HG03432 (cell line): ENCODE measurements around the gene DNAL1.
A peak's percentile ranks its signal among the peaks of the same experiment; 100 is the strongest.
"Not testable (repeated sequence)": the region's sequence is repeated elsewhere in the genome, so short reads cannot be mapped to it uniquely, and the experiment has no call there.

Source experiments
- ATAC-seq: cut with Tn5 transposase; IDR thresholded peaks from one replicate; pipeline ENCODE4 v1.9.1; 2021; ENCODE audit warnings: mild to moderate bottlenecking, moderate library complexity; ENCODE audit not compliant: unreplicated experiment

DNAL1 gene

DNA sequence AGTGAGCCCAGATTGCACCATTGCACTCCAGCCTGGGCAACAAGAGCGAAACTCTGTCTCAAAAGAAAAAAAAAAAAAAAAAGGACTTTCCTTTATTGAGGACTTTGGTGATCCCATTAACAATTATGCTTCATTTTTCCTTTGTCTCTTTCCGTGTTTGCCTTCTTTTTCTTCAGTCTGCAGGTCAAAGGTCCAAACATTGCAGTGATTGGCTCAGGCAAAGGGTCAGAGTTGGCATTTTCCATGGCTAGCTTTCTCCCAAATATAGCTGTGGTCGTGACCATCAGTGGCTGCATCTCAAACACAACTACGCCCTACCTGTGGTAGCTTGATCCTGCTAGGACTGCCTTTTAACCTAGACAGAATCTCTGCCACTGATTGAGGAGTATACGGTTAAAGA lies 7.0 kb upstream of the DNAL1 start:
- ATAC-seq: no peak

DNA sequence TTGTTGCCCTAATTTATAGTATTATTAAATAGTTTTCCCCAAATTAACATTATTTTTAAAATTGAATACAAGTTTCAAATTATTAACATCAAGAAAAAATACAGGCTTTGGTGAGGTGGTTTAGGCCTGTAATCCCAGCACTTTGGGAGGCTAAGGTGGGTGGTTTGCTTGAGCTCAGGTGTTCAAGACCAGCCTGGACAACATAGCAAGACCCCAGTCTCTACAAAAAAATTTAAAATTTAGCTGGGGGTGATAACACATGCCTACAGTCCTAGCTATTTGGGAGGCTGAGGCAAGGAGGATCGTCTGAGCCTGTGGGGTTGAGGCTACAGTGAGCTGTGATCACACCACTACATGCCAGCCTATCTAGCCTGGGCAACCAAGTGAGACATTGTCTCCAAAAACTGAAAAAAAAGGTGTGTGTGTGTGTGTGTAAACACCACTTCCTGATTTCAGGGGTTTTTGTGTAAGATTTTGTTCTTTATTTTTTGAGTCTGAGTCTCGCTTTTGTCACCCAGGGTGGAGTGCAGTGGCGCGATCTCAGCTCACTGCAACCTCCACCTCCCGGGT lies 3.9 kb upstream of the DNAL1 start:
- ATAC-seq: no peak

DNA sequence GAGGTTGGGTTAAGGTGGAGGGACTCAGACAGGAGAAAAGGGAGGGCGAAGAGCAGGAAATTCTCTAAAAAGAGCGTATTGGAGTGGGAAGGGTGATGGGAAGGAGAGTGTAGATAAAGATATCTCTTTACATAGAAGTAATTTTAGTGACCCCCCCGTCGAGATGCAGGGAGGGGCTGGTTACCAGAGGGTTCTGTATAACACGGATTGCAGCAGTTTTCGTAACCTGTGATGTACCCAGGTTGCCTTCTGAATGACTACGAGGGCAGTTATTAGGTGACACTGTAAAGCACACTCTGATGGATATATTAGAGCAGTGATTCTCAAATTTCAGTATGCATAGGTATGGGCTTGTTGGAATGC lies 443 bp downstream of the DNAL1 start:
- peak; percentile 3 for ATAC-seq

DNA sequence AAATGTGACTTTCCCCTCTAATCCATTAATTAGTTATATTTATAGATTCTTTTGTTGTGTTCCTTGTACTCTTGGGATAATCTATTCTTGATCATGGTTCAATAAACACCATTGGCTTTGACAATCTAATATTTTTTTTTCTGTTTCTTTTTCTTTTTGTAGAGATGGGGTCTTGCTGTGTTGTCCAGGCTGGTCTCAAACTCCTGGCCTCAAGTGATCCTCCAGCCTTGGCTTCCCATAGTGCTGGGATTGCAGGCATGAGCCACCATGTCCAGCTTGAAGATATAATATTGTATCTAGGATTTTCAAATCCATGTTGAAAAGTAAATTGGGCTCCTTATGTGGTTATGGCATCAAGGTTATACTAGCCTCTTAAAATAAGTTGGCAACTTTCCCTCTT lies 6.2 kb downstream of the DNAL1 start:
- no peak for ATAC-seq

DNA sequence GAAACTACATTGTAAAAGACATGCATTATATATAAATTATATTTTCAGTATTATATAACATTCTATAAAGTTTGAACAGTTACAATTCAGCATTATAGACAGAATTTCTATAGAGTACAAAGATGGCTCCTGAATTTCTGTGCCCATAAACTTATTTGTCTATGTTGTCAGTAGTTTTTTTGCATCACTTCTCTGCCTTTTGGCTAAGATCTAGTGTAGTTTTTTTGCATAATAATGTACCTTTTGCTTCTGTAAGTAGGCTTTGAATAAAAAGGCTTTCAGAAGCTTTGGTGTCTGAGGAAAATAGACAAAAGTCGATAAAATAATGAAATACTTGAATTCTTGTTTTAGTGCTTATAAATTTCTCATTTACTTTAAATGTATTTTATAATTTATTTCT lies 11.1 kb downstream of the DNAL1 start:
- no peak for ATAC-seq

DNA sequence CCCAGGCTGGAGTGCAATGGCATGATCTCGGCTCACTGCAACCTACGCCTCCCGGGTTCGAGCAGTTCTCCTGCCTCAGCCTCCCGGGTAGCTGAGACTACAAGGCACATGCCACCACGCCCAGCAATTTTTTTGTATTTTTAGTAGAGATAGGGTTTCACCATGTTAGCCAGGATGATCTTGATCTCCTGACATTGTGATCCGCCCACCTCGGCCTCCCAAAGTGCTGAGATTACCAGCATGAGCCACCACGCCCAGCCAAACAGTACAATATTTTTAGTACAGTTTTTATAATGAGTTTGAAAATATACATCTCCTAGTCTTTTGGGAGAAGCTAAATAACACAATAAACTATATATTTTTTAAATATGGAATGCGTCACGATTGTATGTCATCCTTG lies 14.4 kb downstream of the DNAL1 start:
- not testable (repeated sequence) for ATAC-seq

DNA sequence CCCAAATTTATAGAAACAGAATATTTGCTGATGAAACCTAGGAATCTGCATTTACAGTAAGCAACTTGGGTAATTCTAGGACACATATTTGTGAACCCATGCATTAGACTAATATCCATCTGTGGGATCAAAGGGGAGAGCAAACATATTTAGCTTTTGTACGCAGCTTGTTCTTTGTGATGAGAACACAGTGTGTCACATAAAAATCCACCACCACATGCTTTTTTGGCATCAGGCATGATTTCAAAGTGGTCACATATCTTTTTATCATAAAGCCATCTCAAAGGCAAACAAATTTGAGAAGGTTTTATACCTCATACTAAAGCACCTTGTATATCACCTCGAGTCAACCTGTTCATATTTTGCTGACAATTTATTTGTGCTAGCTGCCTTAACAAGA lies 15.7 kb downstream of the DNAL1 start:
- no peak for ATAC-seq

DNA sequence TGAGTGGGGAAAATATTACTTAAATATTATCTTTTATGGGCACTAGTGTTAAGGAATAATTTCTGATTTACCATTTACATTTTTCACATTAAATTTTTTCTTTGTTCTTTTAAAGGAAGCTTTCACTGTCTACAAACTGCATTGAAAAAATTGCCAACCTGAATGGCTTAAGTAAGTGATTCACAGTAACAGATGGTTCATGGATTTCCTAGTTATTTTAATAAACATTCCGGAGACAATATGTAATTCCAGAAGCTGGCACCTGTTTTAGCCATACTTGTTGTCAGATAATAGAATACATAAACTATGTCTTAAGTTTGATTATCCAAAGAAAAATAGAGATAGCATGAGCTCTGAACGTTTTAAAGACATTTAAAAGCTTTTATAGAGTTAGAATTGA lies 17.1 kb downstream of the DNAL1 start:
- no peak for ATAC-seq

DNA sequence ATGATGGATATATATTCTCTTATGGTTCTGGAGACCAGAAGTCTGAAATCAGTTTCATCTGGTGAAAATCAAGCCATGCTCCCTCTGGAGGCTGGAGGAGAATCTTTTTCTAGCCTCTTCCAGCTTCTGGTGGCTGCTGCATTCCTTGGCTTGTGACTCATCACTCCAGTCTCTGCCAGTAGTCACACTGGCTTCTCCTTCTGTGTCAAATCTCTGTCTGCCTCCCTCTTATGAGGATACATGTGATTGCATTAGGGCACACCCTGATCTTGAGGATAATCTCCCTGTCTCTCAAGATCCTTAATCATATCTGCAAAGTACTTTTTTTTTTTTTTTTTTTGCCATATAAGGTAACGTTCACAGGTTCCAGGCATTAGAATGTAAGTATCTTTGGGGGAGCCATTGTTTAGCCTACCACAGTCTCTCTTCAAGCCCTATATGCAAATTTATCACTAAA lies 17.7 kb downstream of the DNAL1 start:
- ATAC-seq: no peak

DNA sequence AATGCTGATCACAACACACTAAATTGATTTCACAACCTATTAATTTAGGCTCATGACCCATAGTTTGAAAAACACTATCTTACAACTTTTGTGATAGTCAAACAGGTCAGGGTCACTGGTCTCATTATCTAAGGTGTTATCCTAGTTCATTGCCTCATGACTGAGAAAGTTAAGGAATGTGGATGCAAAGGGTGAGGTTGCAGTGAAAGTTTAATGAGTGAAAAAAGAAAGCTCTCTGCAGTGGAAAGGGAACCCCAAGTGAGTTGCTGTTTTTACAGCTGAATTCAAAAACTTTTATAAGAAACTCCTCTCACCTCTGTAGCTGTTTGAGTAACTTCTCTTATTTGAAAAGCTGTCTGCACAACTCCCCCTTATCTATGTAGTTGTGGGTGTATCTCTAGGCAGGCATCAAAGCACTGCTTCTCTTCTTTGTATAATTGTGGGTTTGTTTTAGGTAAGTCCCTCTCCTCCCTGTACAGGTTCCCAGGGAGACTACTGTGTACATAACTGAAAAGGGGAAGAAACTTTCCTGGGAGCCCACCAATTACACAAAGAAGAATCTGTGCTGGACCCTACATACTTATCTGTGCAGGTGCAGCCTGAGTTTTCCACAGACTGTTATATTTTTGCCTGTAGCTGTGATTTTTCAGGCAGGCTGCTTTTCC lies 18.9 kb downstream of the DNAL1 start:
- no peak for ATAC-seq

DNA sequence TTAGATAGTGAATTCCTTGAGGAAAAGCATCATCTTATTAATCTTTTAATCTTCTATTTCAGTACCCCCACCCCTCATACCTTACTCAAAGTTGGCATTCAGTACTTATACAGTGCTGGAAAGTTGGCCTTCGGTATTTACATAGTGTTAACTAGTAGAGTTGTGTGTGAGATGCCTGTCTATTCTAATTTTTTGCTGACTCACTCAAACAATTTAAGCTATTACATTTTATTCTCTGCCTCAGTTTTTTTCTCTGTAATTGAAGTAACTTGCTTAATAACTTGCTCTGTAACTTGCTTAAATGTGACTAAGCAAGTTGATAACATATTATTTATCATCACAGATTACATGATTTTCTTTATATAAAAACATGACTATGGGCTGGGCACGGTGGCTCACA lies 20.3 kb downstream of the DNAL1 start:
- ATAC-seq: no peak

DNA sequence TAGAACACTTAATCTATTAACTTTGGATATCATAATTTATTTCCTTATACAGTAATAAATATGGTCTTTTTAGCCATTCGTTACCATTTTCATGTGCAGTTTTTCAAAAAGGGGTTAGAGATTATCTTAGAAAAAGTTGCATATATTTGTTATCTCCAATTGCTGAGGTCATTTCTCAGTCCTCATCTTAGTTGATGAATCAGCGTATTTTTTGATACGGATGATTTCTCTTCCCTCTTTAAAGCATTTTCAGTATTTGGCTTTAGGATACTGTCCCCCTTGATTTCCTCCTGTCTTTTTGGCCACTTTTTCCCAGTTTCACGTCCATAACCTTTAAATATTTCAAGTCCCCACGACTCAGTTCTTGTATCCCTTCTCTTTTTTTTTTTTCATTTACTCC lies 21.8 kb downstream of the DNAL1 start:
- ATAC-seq: no peak

DNA sequence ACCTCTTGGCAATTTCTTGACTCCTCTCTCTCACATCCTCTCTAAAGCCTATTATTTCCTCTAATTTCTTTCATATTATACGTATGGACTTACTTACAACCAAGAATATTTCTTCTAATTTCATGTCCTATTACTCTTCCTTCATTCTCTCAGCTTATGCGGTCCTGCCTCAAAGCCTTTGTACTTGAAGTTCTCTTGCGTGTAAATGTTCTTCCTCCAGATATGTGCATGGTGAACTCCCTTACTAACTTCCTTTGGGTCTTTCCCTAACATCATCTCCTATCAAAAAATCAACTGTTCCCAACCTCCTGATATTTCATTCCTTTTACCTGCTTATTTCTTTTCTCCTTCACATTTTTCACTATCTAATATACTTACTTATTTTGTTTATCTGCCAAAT lies 23.1 kb downstream of the DNAL1 start:
- ATAC-seq: no peak

DNA sequence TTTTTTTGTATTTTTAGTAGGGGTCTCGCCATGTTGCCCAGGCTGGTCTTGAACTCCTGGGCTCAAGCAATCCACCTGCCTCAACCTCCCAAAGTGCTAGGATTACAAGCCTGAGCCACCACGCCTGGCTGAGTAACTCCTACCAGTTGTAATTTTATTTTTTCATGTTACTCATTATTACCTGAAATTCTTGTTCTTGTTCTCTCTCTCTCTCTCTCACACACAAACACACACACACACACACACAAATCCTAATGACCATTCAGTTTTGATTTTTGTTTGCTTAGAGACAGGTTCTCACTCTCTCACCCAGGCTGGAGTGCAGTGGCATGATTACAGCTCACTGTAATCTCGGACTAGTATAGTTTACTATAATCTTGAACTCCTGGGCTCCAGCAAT lies 30.2 kb downstream of the DNAL1 start:
- no peak for ATAC-seq

DNA sequence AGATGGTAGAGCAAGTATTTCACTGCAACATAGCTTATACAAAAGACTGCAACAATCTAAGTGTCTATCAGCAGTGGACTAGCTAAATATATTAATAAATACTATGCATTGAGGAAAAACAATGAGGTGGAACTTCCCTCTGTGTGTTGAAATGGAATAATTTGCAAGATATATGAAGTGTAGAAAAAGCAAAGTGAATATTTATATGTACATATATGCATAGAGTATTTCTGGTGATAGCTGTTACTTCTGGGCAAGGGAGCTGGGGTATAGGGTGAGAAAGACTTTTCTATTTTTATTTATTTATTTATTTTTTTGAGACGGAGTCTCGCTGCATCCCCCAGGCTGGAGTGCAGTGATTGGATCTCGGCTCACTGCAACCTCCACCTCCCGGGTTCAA lies 33.9 kb downstream of the DNAL1 start:
- ATAC-seq: no peak

DNA sequence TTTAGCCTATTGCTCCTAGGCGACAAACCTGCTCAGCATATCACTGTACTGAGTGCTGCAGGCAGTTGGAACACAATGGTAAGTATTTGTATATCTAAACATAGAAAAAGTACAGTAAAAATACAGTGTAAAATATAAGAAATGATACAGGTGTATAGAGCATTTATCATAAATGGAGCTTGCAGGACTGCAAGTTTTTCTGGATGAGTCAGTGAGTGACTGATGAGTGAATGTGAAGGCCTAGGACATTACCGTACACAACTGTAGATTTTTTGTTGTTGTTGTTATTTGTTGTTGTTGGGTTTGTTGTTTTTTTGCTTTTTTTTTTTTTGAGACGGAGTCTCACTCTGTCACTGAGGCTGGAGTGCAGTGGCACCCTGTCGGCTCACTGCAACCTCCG lies 36.0 kb downstream of the DNAL1 start:
- no peak for ATAC-seq

DNA sequence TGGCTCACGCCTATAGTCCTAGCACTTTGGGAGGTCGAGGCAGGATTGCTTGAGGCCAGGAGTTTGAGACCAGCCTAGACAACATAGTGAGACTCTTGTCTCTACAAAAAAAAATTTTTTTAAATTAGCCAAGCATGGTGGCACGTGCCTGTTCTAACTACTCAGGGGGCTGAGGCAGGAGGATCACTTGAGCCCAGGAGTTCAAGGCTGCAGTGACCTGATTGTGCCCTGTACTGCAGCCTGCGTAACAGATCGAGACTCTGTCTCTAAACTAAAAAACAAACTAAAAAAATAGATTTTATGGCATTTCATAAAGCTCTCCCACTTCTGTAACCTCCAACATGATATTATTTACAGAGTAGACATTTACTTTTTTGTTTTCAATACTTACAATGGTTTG lies 39.8 kb downstream of the DNAL1 start:
- no peak for ATAC-seq

DNA sequence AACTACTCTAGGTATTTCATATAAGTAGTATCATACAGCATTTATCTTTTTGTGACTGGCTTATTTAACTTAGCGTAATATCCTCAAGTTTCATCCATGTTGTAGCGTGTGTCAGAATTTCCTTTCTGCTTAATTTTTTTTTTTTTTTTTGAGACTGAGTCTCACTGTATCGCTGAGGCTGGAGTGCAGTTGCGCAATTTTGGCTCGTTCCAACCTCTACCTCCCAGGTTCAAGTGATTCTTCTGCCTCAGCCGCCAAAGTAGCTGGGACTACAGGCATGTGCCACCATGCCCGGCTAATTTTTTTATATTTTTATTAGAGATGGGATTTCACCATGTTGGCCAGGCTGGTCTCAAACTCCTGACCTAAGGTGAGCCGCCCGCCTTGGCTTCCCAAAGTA lies 40.5 kb downstream of the DNAL1 start:
- ATAC-seq: no peak

DNA sequence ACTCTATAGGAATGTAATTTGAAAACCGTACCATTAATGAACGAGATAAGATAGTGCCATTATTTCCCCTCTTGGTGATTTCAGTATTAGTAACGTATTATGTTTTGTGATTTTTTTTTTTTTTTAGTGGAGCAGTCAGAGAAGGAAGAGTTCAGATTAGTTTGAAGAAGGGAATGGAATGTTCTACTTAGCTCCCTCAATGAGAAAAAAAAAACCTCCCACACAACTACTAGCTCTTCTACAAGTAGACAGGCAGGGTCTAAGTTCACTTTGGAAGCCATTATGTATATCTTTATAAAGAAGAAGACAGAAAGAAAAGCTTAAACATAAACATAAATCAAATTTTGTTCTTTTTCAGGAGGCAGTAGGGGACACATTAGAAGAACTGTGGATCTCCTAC lies 42.1 kb downstream of the DNAL1 start:
- no peak for ATAC-seq

DNA sequence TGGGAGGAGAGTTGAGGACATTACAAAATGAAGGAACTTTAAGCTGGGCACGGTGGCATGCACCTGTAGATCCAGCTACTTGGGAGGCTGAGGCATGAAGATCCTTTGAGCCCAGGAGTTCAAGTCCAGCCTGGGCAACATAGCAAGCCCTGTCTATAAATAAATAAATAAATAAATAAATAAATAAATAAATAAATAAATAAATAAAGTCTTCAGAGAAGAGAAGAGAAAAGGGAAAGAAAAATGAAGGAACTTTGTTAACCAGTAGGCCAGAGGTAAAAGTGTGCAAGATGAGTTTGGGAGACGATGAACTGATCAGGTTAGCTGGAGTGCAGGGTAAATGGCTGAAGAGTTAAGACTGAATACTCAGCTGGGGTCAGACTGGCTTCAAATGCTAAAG lies 49.3 kb downstream of the DNAL1 start:
- ATAC-seq: no peak

DNA sequence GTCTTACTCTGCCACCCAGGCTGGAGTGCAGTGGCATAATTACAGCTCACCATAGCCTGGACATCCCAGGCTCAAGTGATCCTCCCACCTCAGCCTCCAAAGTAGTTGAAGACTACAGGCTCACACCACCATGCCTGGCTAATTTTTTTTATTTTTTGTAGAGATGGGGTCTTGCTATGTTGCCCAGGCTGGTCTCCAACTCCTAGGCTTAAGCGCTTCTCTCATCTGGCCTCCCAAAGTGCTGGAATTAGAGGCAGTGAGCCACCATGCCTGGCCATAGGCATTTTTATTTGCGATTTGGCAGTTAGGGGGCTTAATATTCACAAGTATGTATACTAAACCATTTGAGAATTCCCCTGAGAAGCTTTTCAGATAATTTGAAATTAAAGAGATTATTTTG lies 50.3 kb downstream of the DNAL1 start:
- no peak for ATAC-seq

DNA sequence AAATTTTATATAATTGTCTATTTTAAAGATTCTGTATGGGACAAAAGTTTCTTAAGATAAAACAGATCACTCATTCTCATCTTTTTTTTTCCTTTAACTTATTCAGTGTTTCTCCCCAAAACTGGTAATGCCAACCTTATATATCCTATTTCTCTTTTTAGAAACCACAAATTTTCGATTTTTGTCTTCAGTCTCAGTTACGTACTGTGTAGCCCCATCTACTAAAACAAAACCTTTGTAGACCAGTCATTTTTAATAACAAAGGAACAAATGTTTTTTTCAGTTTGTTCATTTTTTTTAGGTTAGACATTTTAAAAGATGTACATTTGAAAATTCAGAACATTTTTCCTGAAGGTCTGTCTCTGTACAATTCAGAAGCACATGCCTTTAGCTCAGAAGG lies 51.2 kb downstream of the DNAL1 start:
- ATAC-seq: peak; percentile 77
